ENCODE results near the gene DPP9. TPM values are rescaled to one million over a fixed set of nuclear protein-coding genes. Genes with fewer than 3 reads are reported as not detected.

DPP9 gene
- total and polyA plus RNA-seq, 2 of the 8 experiments (the other 6 are each of a cell fraction or from before 2014, with no cell fraction given) = 11.6 to 40.7 TPM

GRCh38 chr19:4633140-4633967 is 90.3 kb downstream of the DPP9 start (continued):
- TF ChIP-seq RFX5 (IDR thresholded peaks at IDR 0.05; ENCODE audit: borderline replicate concordance, low read depth, low read length) (no peak), POLR2A (IDR thresholded peaks at IDR 0.05; ENCODE audit: control extremely low read depth in 1 of 2, low read depth in 2 of 2, low read length in 2 of 2) (no peak), TAF1 (IDR thresholded peaks at IDR 0.05; ENCODE audit: low read depth, low read length) (no peak), E2F6 (IDR thresholded peaks at IDR 0.05) (no peak), CHD1 (IDR thresholded peaks at IDR 0.05; ENCODE audit: low read depth, low read length) (no peak), SP2 (IDR thresholded peaks at IDR 0.05; ENCODE audit: low read length) (no peak), BRCA1 (IDR thresholded peaks at IDR 0.05; ENCODE audit: low read depth, low read length) (no peak), MAX (IDR thresholded peaks at IDR 0.05) (peak; percentile 48; the same call in 1 of the 2 replicates), USF2 (IDR thresholded peaks at IDR 0.05; ENCODE audit: low read length) (no peak), NRF1 (IDR thresholded peaks at IDR 0.05; ENCODE audit: low read depth, low read length) (no peak)

Small RNAs within 50 kb of the gene (microRNA-seq; reads per million reads assigned to microRNA genes)
- gene MIR7-3 (ENCODE audit: borderline microRNAs expressed in 2 of 2, borderline number of aligned reads in 2 of 2, borderline replicate concordance in 1 of 2) = 0.23 to 2.0 reads per million in 2 experiments

Small RNAs within 50 kb of the gene (small RNA-seq; reads per million reads assigned to genes)
- 1.0 reads per million for gene MIR7-3 (ENCODE audit: insufficient read depth)

Other genes starting within 250 kb of the DPP9 start
- gene PLIN4, start 205.4 kb downstream of the DPP9 start, total RNA-seq (2021; fragmentation: NEBNext Ultra II Directional; extraction: Animal tissue kit (Norgen Biotek cat#: 25700)) = 0.45 and 0.54 TPM in 2 replicates
- gene PLIN4, start 205.4 kb downstream of the DPP9 start, polyA plus RNA-seq (2011; rRNA removed) = 0.35 and 0.67 TPM in 2 replicates
- gene PLIN5, start 188.6 kb downstream of the DPP9 start, total RNA-seq (2021; fragmentation: NEBNext Ultra II Directional; extraction: Animal tissue kit (Norgen Biotek cat#: 25700)) = 1.8 and 2.0 TPM in 2 replicates
- 2.5 and 2.6 TPM in 2 replicates for gene PLIN5, start 188.6 kb downstream of the DPP9 start, polyA plus RNA-seq (2011; rRNA removed)
- 0.36 and 0.48 TPM in 2 replicates for gene LRG1, start 183.8 kb downstream of the DPP9 start, total RNA-seq (2021; fragmentation: NEBNext Ultra II Directional; extraction: Animal tissue kit (Norgen Biotek cat#: 25700))
- 0.64 and 0.79 TPM in 2 replicates for gene LRG1, start 183.8 kb downstream of the DPP9 start, polyA plus RNA-seq (2011; rRNA removed)
- 54.4 and 56.7 TPM in 2 replicates for gene SEMA6B, start 164.2 kb downstream of the DPP9 start, total RNA-seq (2021; fragmentation: NEBNext Ultra II Directional; extraction: Animal tissue kit (Norgen Biotek cat#: 25700))
- 31.3 and 54.9 TPM in 2 replicates for gene SEMA6B, start 164.2 kb downstream of the DPP9 start, polyA plus RNA-seq (2011; rRNA removed)
- 5.9 and 6.1 TPM in 2 replicates for gene TNFAIP8L1, start 84.3 kb downstream of the DPP9 start, total RNA-seq (2021; fragmentation: NEBNext Ultra II Directional; extraction: Animal tissue kit (Norgen Biotek cat#: 25700))
- gene TNFAIP8L1, start 84.3 kb downstream of the DPP9 start, polyA plus RNA-seq (2011; rRNA removed) = 3.2 and 5.5 TPM in 2 replicates
- gene MYDGF, start 53.5 kb downstream of the DPP9 start, total RNA-seq (2021; fragmentation: NEBNext Ultra II Directional; extraction: Animal tissue kit (Norgen Biotek cat#: 25700)) = 51.1 and 53.1 TPM in 2 replicates
- 40.6 and 81.0 TPM in 2 replicates for gene MYDGF, start 53.5 kb downstream of the DPP9 start, polyA plus RNA-seq (2011; rRNA removed)
- 16.1 and 16.4 TPM in 2 replicates for gene FEM1A, start 67.9 kb upstream of the DPP9 start, total RNA-seq (2021; fragmentation: NEBNext Ultra II Directional; extraction: Animal tissue kit (Norgen Biotek cat#: 25700))
- 6.7 and 8.8 TPM in 2 replicates for gene FEM1A, start 67.9 kb upstream of the DPP9 start, polyA plus RNA-seq (2011; rRNA removed)
- 0.65 TPM in 2 replicates for gene TICAM1, start 107.9 kb upstream of the DPP9 start, total RNA-seq (2021; fragmentation: NEBNext Ultra II Directional; extraction: Animal tissue kit (Norgen Biotek cat#: 25700))
- 0.41 and 0.57 TPM in 2 replicates for gene TICAM1, start 107.9 kb upstream of the DPP9 start, polyA plus RNA-seq (2011; rRNA removed)
- 60.7 and 68.1 TPM in 2 replicates for gene PLIN3, start 143.8 kb upstream of the DPP9 start, total RNA-seq (2021; fragmentation: NEBNext Ultra II Directional; extraction: Animal tissue kit (Norgen Biotek cat#: 25700))
- 61.5 and 67.3 TPM in 2 replicates for gene PLIN3, start 143.8 kb upstream of the DPP9 start, polyA plus RNA-seq (2011; rRNA removed)
- not detected in 2 replicates for gene ARRDC5, start 179.1 kb upstream of the DPP9 start, total RNA-seq (2021; fragmentation: NEBNext Ultra II Directional; extraction: Animal tissue kit (Norgen Biotek cat#: 25700))
- not detected in 2 replicates for gene ARRDC5, start 179.1 kb upstream of the DPP9 start, polyA plus RNA-seq (2011; rRNA removed)
- gene UHRF1, start 185.7 kb upstream of the DPP9 start, total RNA-seq (2021; fragmentation: NEBNext Ultra II Directional; extraction: Animal tissue kit (Norgen Biotek cat#: 25700)) = 65.8 and 66.6 TPM in 2 replicates
- gene UHRF1, start 185.7 kb upstream of the DPP9 start, polyA plus RNA-seq (2011; rRNA removed) = 14.7 and 24.8 TPM in 2 replicates
- 31.9 and 32.8 TPM in 2 replicates for gene KDM4B, start 245.3 kb upstream of the DPP9 start, total RNA-seq (2021; fragmentation: NEBNext Ultra II Directional; extraction: Animal tissue kit (Norgen Biotek cat#: 25700))
- gene KDM4B, start 245.3 kb upstream of the DPP9 start, polyA plus RNA-seq (2011; rRNA removed) = 12.0 and 21.1 TPM in 2 replicates